ENCODE measurements around the gene ORAI1. TPM values are rescaled to one million over a fixed set of nuclear protein-coding genes. Genes with fewer than 3 reads are reported as not detected.
"Not testable (repeated sequence)": the region's sequence is repeated elsewhere in the genome, so short reads cannot be mapped to it uniquely, and the experiment has no call there.

ORAI1 gene
- total RNA-seq, 4 donors from 2014 or later, result 7.1 to 17.7 (median 13.5) TPM

DNA sequence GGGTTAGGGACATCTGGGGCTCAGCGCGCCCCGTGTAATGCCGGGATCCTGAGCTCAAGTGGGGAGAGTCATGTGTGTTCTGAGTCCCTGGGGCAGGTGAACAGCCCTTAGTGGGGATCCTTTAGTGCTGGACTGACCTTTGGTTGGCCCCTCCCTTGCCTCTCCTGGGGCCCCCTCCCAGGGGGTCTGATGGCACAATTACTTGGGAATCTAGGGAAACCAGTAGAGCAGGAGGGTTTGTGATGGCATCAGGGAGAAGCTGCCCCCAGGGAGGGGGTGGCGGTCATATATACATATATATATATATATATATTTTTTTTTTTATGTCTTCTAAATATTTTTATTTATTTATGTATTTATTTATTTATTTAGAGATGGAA is 43.2 kb downstream of the ORAI1 start, which contains the start of gene MORN3:
Gene MORN3 (minus strand): TSS at position 134 of the 380 bp plus-strand sequence. CDS start 171 bp downstream, outside the sequence.
- WGBS, result 92% methylated on average over 5 of the region's 5 CpGs
- intact Hi-C loops (cut with DNase I), result no loop called here

DNA sequence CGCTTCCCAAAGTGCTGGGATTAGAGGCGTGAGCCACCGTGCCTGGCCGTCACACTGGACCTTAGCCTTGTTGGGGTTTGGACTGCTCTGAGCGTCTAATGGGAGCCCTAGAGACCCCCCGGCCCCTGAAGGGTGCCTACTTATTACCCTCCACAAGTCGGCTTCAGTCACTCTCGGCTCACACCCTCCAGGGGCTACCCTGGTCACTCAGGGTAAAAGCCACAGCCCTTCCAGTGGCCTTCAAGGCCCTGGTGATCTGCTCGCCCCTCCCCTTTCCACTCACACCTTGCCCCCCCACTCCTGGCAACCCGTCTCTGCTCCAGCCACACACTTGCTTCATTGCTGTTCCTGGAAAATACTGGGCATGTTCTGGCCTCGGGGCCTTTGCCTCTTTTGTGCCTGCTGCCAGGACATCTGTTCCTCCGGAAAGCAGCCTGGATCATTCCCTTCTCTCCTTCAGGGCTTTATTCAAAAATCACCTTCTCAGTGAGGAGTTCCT is 46.7 kb downstream of the ORAI1 start:
- Histone ChIP-seq H3K27ac (replicated peaks in 1 of 4) (peak overlapping the region; percentile 4 to 54 (median 46)), H3K4me3 (peak overlapping the region; percentile 46 to 61 (median 54)), H3K4me1 (peaks cover 10 to 19% (median 18%) of the 10 kb centered on the region in 4 donors), H3K27me3 (no peaks in the 10 kb centered on the region), H3K9me3 (no peaks in the 10 kb centered on the region), H3K36me3 (no peaks in the 10 kb centered on the region)
- 54% methylated on average over 7 of the region's 12 CpGs for WGBS
- intact Hi-C loops (cut with DNase I), result loop anchor here (5.0 kb wide), 1 partner anchor 46 kb away; the partner anchor contains the start of gene ORAI1
- no peak for DNase-seq (ENCODE audit: extremely low spot score)
- TF ChIP-seq POLR2AphosphoS5 (IDR thresholded peaks at IDR 0.05), result no peak
- no peak for TF ChIP-seq EP300 (IDR thresholded peaks at IDR 0.05)
- TF ChIP-seq CTCF (IDR thresholded peaks at IDR 0.05), result no peak
- TF ChIP-seq POLR2A (IDR thresholded peaks at IDR 0.05; ENCODE audit: low read depth), result no peak

More for the DNA sequence above, 43.2 kb downstream of the ORAI1 start, which contains the start of gene MORN3:
- TF ChIP-seq CTCF (IDR thresholded peaks at IDR 0.05) (no peak), EP300 (IDR thresholded peaks at IDR 0.05) (no peak), POLR2AphosphoS5 (IDR thresholded peaks at IDR 0.05) (no peak), POLR2A (IDR thresholded peaks at IDR 0.05; ENCODE audit: low read depth) (no peak)
- peaks cover 10 to 19% (median 18%) of the 10 kb centered on the region in 4 donors for H3K4me1 ChIP-seq
- no peaks in the 10 kb centered on the region for H3K27me3 ChIP-seq
- no peak within 1 kb of the TSS for H3K27ac ChIP-seq (replicated peaks in 1 of 4)
- DNase-seq (ENCODE audit: extremely low spot score), result no peak
- H3K36me3 ChIP-seq, result no peaks in the 10 kb centered on the region
- no peaks in the 10 kb centered on the region for H3K9me3 ChIP-seq
- H3K4me3 ChIP-seq, result no peak within 1 kb of the TSS

GRCh38 chr12:121676190-121676589 is 49.9 kb downstream of the ORAI1 start:
- Histone ChIP-seq H3K9me3 (no peaks in the 10 kb centered on the region), H3K4me1 (peaks cover 10 to 19% (median 18%) of the 10 kb centered on the region in 4 donors), H3K36me3 (no peaks in the 10 kb centered on the region), H3K4me3 (no peak overlapping the region), H3K27ac (replicated peaks in 1 of 4) (no peak overlapping the region), H3K27me3 (no peaks in the 10 kb centered on the region)
- TF ChIP-seq POLR2A (IDR thresholded peaks at IDR 0.05; ENCODE audit: low read depth) (no peak), EP300 (IDR thresholded peaks at IDR 0.05) (no peak), POLR2AphosphoS5 (IDR thresholded peaks at IDR 0.05) (no peak), CTCF (IDR thresholded peaks at IDR 0.05) (no peak)
- no peak for DNase-seq (ENCODE audit: extremely low spot score)
- intact Hi-C loops (cut with DNase I), result no loop called here
- WGBS, result 96% methylated on average over 5 of the region's 5 CpGs

DNA sequence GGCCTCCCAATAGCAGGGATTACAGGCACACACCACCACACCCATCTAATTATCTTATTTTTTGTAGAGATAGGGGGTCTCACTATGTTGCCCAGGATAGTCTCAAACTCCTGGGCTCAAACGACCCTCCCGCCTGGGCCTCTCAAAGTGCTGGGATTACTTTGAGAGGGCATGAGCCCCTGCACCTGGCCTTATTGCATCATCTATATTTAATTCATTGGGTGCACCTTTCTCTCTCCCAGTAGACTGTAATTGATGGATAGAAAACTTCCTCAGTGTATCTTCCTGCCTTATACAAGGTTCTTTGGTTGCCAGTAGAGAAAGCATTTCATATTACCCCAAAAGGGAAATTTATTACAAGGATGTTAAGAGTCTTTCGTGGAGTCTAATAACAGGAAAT is 52.0 kb downstream of the ORAI1 start:
- no peak for TF ChIP-seq POLR2A (IDR thresholded peaks at IDR 0.05; ENCODE audit: low read depth)
- no peak for DNase-seq (ENCODE audit: extremely low spot score)
- H3K36me3 ChIP-seq, result no peaks in the 10 kb centered on the region
- 80% methylated on average over 3 of the region's 3 CpGs for WGBS
- no peaks in the 10 kb centered on the region for H3K27me3 ChIP-seq
- intact Hi-C loops (cut with DNase I), result loop anchor here (2.0 kb wide), 1 partner anchor 180 kb away; no protein-coding TSS in a partner anchor
- H3K27ac ChIP-seq (replicated peaks in 1 of 4), result no peak overlapping the region
- H3K4me3 ChIP-seq, result no peak overlapping the region
- H3K9me3 ChIP-seq, result no peaks in the 10 kb centered on the region
- H3K4me1 ChIP-seq, result peaks cover 0 to 1% (median under 1%) of the 10 kb centered on the region in 4 donors

GRCh38 chr12:121678716-121679300 is 52.5 kb downstream of the ORAI1 start:
- Histone ChIP-seq H3K4me3 (no peak overlapping the region), H3K27ac (replicated peaks in 1 of 4) (no peak overlapping the region), H3K27me3 (no peaks in the 10 kb centered on the region), H3K36me3 (no peaks in the 10 kb centered on the region), H3K9me3 (no peaks in the 10 kb centered on the region), H3K4me1 (no peaks in the 10 kb centered on the region)
- intact Hi-C loops (cut with DNase I), result loop anchor here (2.0 kb wide), 1 partner anchor 180 kb away; no protein-coding TSS in a partner anchor
- DNase-seq (ENCODE audit: extremely low spot score), result no peak
- TF ChIP-seq EP300 (IDR thresholded peaks at IDR 0.05) (no peak), POLR2AphosphoS5 (IDR thresholded peaks at IDR 0.05) (no peak), POLR2A (IDR thresholded peaks at IDR 0.05; ENCODE audit: low read depth) (no peak), CTCF (IDR thresholded peaks at IDR 0.05) (no peak)
- WGBS, result 75% methylated on average over 6 of the region's 9 CpGs

- H3K27ac ChIP-seq (replicated peaks in 1 of 4); H3K9me3 ChIP-seq; H3K27me3 ChIP-seq; H3K4me3 ChIP-seq; DNase-seq (ENCODE audit: extremely low spot score); H3K36me3 ChIP-seq; H3K4me1 ChIP-seq: not testable (repeated sequence)
- 79% methylated on average over 13 of the region's 13 CpGs for WGBS
- intact Hi-C loops (cut with DNase I), result loop anchor here (2.0 kb wide), 1 partner anchor 181 kb away; no protein-coding TSS in a partner anchor
Measured at GRCh38 chr12:121679661-121680197, 53.4 kb downstream of the ORAI1 start.
